Skeletal muscle tissue (tissue), 4 donors: ENCODE measurements around the gene CACNA1G. TPM values are rescaled to one million over a fixed set of nuclear protein-coding genes. Genes with fewer than 3 reads are reported as not detected.

Source experiments
- H3K27ac ChIP-seq: one replicate; pipeline ENCODE4 v1.7.0; 2013; ENCODE audit warnings: mild to moderate bottlenecking, low read depth, low read length, inconsistent platforms
- H3K27me3 ChIP-seq, 3 donors: one replicate each; pipeline ENCODE4 v1.7.0; 2013; ENCODE audit warnings: low read length in 3 of 3; ENCODE audit not compliant: control insufficient read depth in 3 of 3, insufficient read depth in 3 of 3
- H3K36me3 ChIP-seq, 3 donors: one replicate each; pipeline ENCODE4 v1.7.0; 2013; ENCODE audit warnings: low read length in 3 of 3; ENCODE audit not compliant: control insufficient read depth in 3 of 3, insufficient read depth in 3 of 3
- H3K4me1 ChIP-seq, 3 donors: one replicate each; pipeline ENCODE4 v1.7.0; 2013; ENCODE audit warnings: low read length in 3 of 3, mild to moderate bottlenecking in 3 of 3; ENCODE audit not compliant: control insufficient read depth in 3 of 3, insufficient read depth in 3 of 3
- H3K4me3 ChIP-seq, 3 donors: one replicate each; pipeline ENCODE4 v1.7.0; 2013; ENCODE audit warnings: low read length in 3 of 3
- H3K9ac ChIP-seq, 3 donors: one replicate each; pipeline ENCODE4 v1.7.0; 2013; ENCODE audit warnings: low read length in 3 of 3, mild to moderate bottlenecking in 3 of 3, moderate library complexity in 2 of 3, low read depth in 1 of 3
- H3K9me3 ChIP-seq, 3 donors: one replicate each; pipeline ENCODE4 v1.7.0; 2013; ENCODE audit warnings: low read length in 3 of 3; ENCODE audit not compliant: control insufficient read depth in 3 of 3
- total RNA-seq: library from RNA; depleted of rRNA; stranded (reverse); fragments of >200 nt; gene quantifications from one replicate; pipeline ENCODE4 v1.2.3, GENCODE V29; 2014
- donor health status: Osteomylitis.

CACNA1G gene
- total RNA-seq, 1 donor from 2014 or later: 3.7 TPM

GRCh38 chr17:50520483-50520882 lies 40.0 kb upstream of the CACNA1G start:
- H3K9me3 ChIP-seq: no peaks in the 10 kb centered on the region
- no peak overlapping the region for H3K27ac ChIP-seq
- no peak overlapping the region for H3K9ac ChIP-seq
- no peaks in the 10 kb centered on the region for H3K27me3 ChIP-seq
- H3K4me1 ChIP-seq: peaks cover 0 to 16% (median 3%) of the 10 kb centered on the region in 3 donors
- H3K4me3 ChIP-seq: no peak overlapping the region
- no peaks in the 10 kb centered on the region for H3K36me3 ChIP-seq

- no peak overlapping the region for H3K4me3 ChIP-seq
- H3K27me3 ChIP-seq: no peaks in the 10 kb centered on the region
- H3K9me3 ChIP-seq: no peaks in the 10 kb centered on the region
- no peak overlapping the region for H3K27ac ChIP-seq
- no peak overlapping the region for H3K9ac ChIP-seq
- peaks cover 0 to 16% (median 3%) of the 10 kb centered on the region in 3 donors for H3K4me1 ChIP-seq
- no peaks in the 10 kb centered on the region for H3K36me3 ChIP-seq
Measured at GRCh38 chr17:50521514-50521913, 39.0 kb upstream of the CACNA1G start.

- Histone ChIP-seq H3K36me3 (no peaks in the 10 kb centered on the region), H3K27ac (peak overlapping the region; percentile 44)
Measured at GRCh38 chr17:50522766-50523165, 37.7 kb upstream of the CACNA1G start.

GRCh38 chr17:50523208-50523607 lies 37.3 kb upstream of the CACNA1G start:
- H3K27ac ChIP-seq: peak overlapping the region; percentile 44
- no peak overlapping the region for H3K9ac ChIP-seq
- peaks cover 0 to 16% (median 3%) of the 10 kb centered on the region in 3 donors for H3K4me1 ChIP-seq
- H3K36me3 ChIP-seq: no peaks in the 10 kb centered on the region
- H3K4me3 ChIP-seq: no peak overlapping the region
- no peaks in the 10 kb centered on the region for H3K9me3 ChIP-seq
- H3K27me3 ChIP-seq: peaks cover 0 to 5% (median 3%) of the 10 kb centered on the region in 3 donors

More at GRCh38 chr17:50522766-50523165, 37.7 kb upstream of the CACNA1G start:
- Histone ChIP-seq H3K4me3 (no peak overlapping the region), H3K9me3 (no peaks in the 10 kb centered on the region), H3K9ac (no peak overlapping the region), H3K4me1 (peaks cover 0 to 16% (median 3%) of the 10 kb centered on the region in 3 donors), H3K27me3 (peaks cover 0 to 5% (median 0%) of the 10 kb centered on the region in 3 donors)

- Histone ChIP-seq H3K27me3 (peaks cover 0 to 15% (median 8%) of the 10 kb centered on the region in 3 donors), H3K27ac (no peak overlapping the region), H3K4me3 (no peak overlapping the region), H3K9ac (no peak overlapping the region), H3K9me3 (no peaks in the 10 kb centered on the region), H3K4me1 (peaks cover 0 to 16% (median 3%) of the 10 kb centered on the region in 3 donors), H3K36me3 (no peaks in the 10 kb centered on the region)
Measured at GRCh38 chr17:50524838-50525237, 35.7 kb upstream of the CACNA1G start.

- Histone ChIP-seq H3K9ac (no peak overlapping the region), H3K4me3 (no peak overlapping the region), H3K4me1 (peaks cover 0 to 11% (median 3%) of the 10 kb centered on the region in 3 donors), H3K36me3 (no peaks in the 10 kb centered on the region), H3K27me3 (peaks cover 12 to 27% (median 27%) of the 10 kb centered on the region in 3 donors), H3K27ac (no peak overlapping the region), H3K9me3 (no peaks in the 10 kb centered on the region)
Measured at GRCh38 chr17:50527155-50527762, 33.3 kb upstream of the CACNA1G start.

GRCh38 chr17:50527949-50528474 lies 32.5 kb upstream of the CACNA1G start:
- no peaks in the 10 kb centered on the region for H3K36me3 ChIP-seq
- no peak overlapping the region for H3K4me3 ChIP-seq
- H3K9ac ChIP-seq: no peak overlapping the region
- H3K27ac ChIP-seq: no peak overlapping the region
- H3K4me1 ChIP-seq: peaks cover 3 to 13% (median 4%) of the 10 kb centered on the region in 3 donors
- peaks cover 17 to 35% (median 33%) of the 10 kb centered on the region in 3 donors for H3K27me3 ChIP-seq
- no peaks in the 10 kb centered on the region for H3K9me3 ChIP-seq

GRCh38 chr17:50529849-50530248 lies 30.7 kb upstream of the CACNA1G start:
- Histone ChIP-seq H3K27me3 (peaks cover 29 to 47% (median 43%) of the 10 kb centered on the region in 3 donors), H3K27ac (no peak overlapping the region), H3K4me3 (no peak overlapping the region)

GRCh38 chr17:50531428-50532025 lies 29.0 kb upstream of the CACNA1G start:
- Histone ChIP-seq H3K36me3 (no peaks in the 10 kb centered on the region), H3K9ac (no peak overlapping the region), H3K4me1 (peaks cover 16 to 27% (median 17%) of the 10 kb centered on the region in 3 donors), H3K4me3 (no peak overlapping the region), H3K27me3 (peaks cover 29 to 47% (median 43%) of the 10 kb centered on the region in 3 donors), H3K9me3 (no peaks in the 10 kb centered on the region), H3K27ac (no peak overlapping the region)

More at GRCh38 chr17:50529849-50530248, 30.7 kb upstream of the CACNA1G start:
- no peaks in the 10 kb centered on the region for H3K36me3 ChIP-seq
- H3K9me3 ChIP-seq: no peaks in the 10 kb centered on the region
- no peak overlapping the region for H3K9ac ChIP-seq
- peaks cover 16 to 25% (median 17%) of the 10 kb centered on the region in 3 donors for H3K4me1 ChIP-seq

- Histone ChIP-seq H3K9ac (peak within 1 kb of the TSS in 1 of 3 donors; percentile 40), H3K4me3 (peak within 1 kb of the TSS in 1 of 3 donors; percentile 40), H3K36me3 (no peaks in the 10 kb centered on the region), H3K27ac (no peak within 1 kb of the TSS), H3K4me1 (peaks cover 16 to 27% (median 17%) of the 10 kb centered on the region in 3 donors), H3K27me3 (peaks cover 29 to 47% (median 38%) of the 10 kb centered on the region in 3 donors), H3K9me3 (no peaks in the 10 kb centered on the region)
Measured at GRCh38 chr17:50532452-50533024, 28.0 kb upstream of the CACNA1G start, which contains the start of gene EPN3. TSS of gene EPN3 (plus strand) at chr17:50532735. CDS start at chr17:50536557, 3,822 bp downstream.
